Activated CD8-positive, alpha-beta memory T cell treated with anti-CD3 and anti-CD28 coated beads for 24 hours (primary cell): ENCODE measurements around the gene PTPRG.
"Not testable (repeated sequence)": the region's sequence is repeated elsewhere in the genome, so short reads cannot be mapped to it uniquely, and the experiment has no call there.

Experiments used
- DNase-seq: peaks from one replicate; pipeline ENCODE4 v3.0.0-alpha.2; 2020

PTPRG gene

GRCh38 chr3:61730056-61730455 lies 168.7 kb downstream of the PTPRG start:
- no peak for DNase-seq

- no peak for DNase-seq
Observed at GRCh38 chr3:61730577-61731231, 169.3 kb downstream of the PTPRG start.

GRCh38 chr3:61733000-61733399 lies 171.6 kb downstream of the PTPRG start:
- DNase-seq = no peak

GRCh38 chr3:61733876-61734275 lies 172.5 kb downstream of the PTPRG start:
- no peak for DNase-seq

- DNase-seq = no peak
Observed at GRCh38 chr3:61734749-61735686, 173.6 kb downstream of the PTPRG start.

GRCh38 chr3:61736506-61736905 lies 175.1 kb downstream of the PTPRG start:
- no peak for DNase-seq

- no peak for DNase-seq
Observed at GRCh38 chr3:61739640-61740039, 178.3 kb downstream of the PTPRG start.

GRCh38 chr3:61740494-61740893 lies 179.1 kb downstream of the PTPRG start:
- DNase-seq = no peak

GRCh38 chr3:61741551-61741950 lies 180.2 kb downstream of the PTPRG start:
- DNase-seq = no peak

GRCh38 chr3:61742006-61742405 lies 180.6 kb downstream of the PTPRG start:
- no peak for DNase-seq

GRCh38 chr3:61743067-61743466 lies 181.7 kb downstream of the PTPRG start:
- DNase-seq = no peak

GRCh38 chr3:61743686-61744242 lies 182.4 kb downstream of the PTPRG start:
- no peak for DNase-seq

GRCh38 chr3:61748288-61748687 lies 186.9 kb downstream of the PTPRG start:
- no peak for DNase-seq

GRCh38 chr3:61750766-61751165 lies 189.4 kb downstream of the PTPRG start:
- no peak for DNase-seq

GRCh38 chr3:61758839-61759238 lies 197.5 kb downstream of the PTPRG start:
- no peak for DNase-seq

- DNase-seq = not testable (repeated sequence)
Observed at GRCh38 chr3:61760783-61761182, 199.4 kb downstream of the PTPRG start.

GRCh38 chr3:61761694-61762430 lies 200.5 kb downstream of the PTPRG start:
- DNase-seq = no peak

GRCh38 chr3:61765157-61765876 lies 203.9 kb downstream of the PTPRG start:
- no peak for DNase-seq

GRCh38 chr3:61768284-61769037 lies 207.1 kb downstream of the PTPRG start:
- DNase-seq = no peak

GRCh38 chr3:61769266-61769990 lies 208.1 kb downstream of the PTPRG start:
- DNase-seq = no peak

GRCh38 chr3:61771976-61772375 lies 210.6 kb downstream of the PTPRG start:
- no peak for DNase-seq
